Endothelial cell (in vitro differentiated cells): ENCODE data around the gene QSOX1. TPM values are rescaled to one million over a fixed set of nuclear protein-coding genes. Genes with fewer than 3 reads are reported as not detected.

Source experiments
- DNase-seq: peaks from one replicate; pipeline ENCODE4 v3.0.0; 2021; ENCODE audit warnings: low spot score
- H3K27ac Mint-ChIP-seq: one replicate; pipeline ENCODE4 v1.8.0; 2021; ENCODE audit warnings: mixed read lengths, inconsistent platforms; ENCODE audit not compliant: unreplicated experiment
- H3K27me3 Mint-ChIP-seq: one replicate; pipeline ENCODE4 v1.8.0; 2021; ENCODE audit warnings: mild to moderate bottlenecking, moderate library complexity, mixed read lengths, inconsistent platforms; ENCODE audit not compliant: unreplicated experiment
- H3K36me3 Mint-ChIP-seq: one replicate; pipeline ENCODE4 v1.8.0; 2021; ENCODE audit warnings: mild to moderate bottlenecking, low read depth, mixed read lengths, inconsistent platforms; ENCODE audit not compliant: unreplicated experiment
- H3K4me1 Mint-ChIP-seq: one replicate; pipeline ENCODE4 v1.8.0; 2021; ENCODE audit warnings: mild to moderate bottlenecking, mixed read lengths, inconsistent platforms; ENCODE audit not compliant: unreplicated experiment
- H3K4me3 Mint-ChIP-seq: one replicate; pipeline ENCODE4 v1.8.0; 2021; ENCODE audit warnings: mild to moderate bottlenecking, mixed read lengths, inconsistent platforms; ENCODE audit not compliant: unreplicated experiment
- H3K9me3 Mint-ChIP-seq: one replicate; pipeline ENCODE4 v1.8.0; 2021; ENCODE audit warnings: mixed read lengths, inconsistent platforms; ENCODE audit not compliant: unreplicated experiment
- total RNA-seq: library from RNA; stranded (reverse); fragmentation: NEBNext Ultra II Directional; extraction: Animal tissue kit (Norgen Biotek cat#: 25700); gene quantifications from one replicate; pipeline ENCODE4 v1.2.1, GENCODE V29; 2021; ENCODE audit not compliant: unreplicated experiment
- TF ChIP-seq, protein P1 (sequence below): fragments of 200-600 bp; sonication (generic); IDR thresholded peaks from one replicate; pipeline ENCODE4 v1.5.0; 2021; ENCODE audit warnings: antibody characterized with exemption; ENCODE audit not compliant: unreplicated experiment

QSOX1 gene
- total RNA-seq, 1 donor from 2014 or later = 199 TPM

DNA sequence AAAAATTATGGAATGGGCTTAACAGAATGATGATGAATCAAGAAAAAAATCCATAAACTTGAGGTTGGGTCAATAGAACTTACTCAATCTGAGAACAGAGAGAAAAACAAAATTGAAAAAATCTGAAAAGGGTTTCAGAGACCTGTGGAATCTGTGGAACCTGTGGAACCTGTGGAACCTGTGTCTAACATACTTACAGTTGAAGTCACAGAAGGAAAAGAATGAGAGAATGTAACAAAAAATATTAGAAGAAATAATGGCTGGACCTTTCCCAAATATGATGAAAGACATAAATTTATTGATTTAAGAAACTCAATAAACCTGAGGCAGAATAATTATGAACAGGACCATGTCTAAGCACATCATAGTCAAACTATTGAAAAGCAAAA is 17.7 kb upstream of the QSOX1 start:
- H3K4me1 Mint-ChIP-seq = no peaks in the 10 kb centered on the region
- no peaks in the 10 kb centered on the region for H3K9me3 Mint-ChIP-seq
- no peak for DNase-seq
- H3K27ac Mint-ChIP-seq = no peak overlapping the region
- H3K4me3 Mint-ChIP-seq = no peak overlapping the region
- peaks cover 2% of the 10 kb centered on the region for H3K27me3 Mint-ChIP-seq
- TF ChIP-seq, protein P1, sequence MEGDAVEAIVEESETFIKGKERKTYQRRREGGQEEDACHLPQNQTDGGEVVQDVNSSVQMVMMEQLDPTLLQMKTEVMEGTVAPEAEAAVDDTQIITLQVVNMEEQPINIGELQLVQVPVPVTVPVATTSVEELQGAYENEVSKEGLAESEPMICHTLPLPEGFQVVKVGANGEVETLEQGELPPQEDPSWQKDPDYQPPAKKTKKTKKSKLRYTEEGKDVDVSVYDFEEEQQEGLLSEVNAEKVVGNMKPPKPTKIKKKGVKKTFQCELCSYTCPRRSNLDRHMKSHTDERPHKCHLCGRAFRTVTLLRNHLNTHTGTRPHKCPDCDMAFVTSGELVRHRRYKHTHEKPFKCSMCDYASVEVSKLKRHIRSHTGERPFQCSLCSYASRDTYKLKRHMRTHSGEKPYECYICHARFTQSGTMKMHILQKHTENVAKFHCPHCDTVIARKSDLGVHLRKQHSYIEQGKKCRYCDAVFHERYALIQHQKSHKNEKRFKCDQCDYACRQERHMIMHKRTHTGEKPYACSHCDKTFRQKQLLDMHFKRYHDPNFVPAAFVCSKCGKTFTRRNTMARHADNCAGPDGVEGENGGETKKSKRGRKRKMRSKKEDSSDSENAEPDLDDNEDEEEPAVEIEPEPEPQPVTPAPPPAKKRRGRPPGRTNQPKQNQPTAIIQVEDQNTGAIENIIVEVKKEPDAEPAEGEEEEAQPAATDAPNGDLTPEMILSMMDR = no peak
- no peaks in the 10 kb centered on the region for H3K36me3 Mint-ChIP-seq

- Mint-ChIP-seq H3K36me3 (no peaks in the 10 kb centered on the region), H3K27me3 (peaks cover 2% of the 10 kb centered on the region), H3K4me3 (no peak overlapping the region), H3K4me1 (no peaks in the 10 kb centered on the region), H3K27ac (no peak overlapping the region), H3K9me3 (no peaks in the 10 kb centered on the region)
- TF ChIP-seq, protein P1 = no peak
- no peak for DNase-seq
Observed at GRCh38 chr1:180137776-180138175, 16.9 kb upstream of the QSOX1 start.

DNA sequence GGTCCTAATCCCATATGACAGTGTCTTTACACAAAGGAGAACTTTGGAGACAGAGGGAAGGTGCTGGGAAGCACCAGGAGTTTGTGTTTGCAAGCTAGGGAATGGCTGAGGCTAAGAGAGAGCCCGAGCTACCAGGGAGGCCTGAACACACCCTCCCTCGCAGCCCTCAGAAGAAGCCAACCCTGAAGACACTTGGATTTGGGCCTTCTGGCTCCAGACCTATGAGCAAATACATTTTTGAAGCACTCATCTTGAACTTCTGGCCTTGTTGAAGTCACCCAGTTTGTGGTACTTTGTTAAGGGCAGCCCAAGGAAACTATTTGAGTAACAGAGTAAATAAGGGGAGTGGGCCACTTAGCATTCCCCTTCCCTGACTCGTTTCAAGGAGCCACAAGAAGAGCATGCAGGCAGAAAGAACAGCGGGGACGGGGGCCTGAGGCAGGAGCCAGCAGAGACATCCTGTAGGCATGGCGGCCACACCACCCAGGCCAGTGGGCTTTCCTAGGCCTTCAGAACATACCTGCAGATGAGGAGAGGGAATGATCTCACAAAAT is 13.2 kb upstream of the QSOX1 start:
- DNase-seq = no peak
- TF ChIP-seq, protein P1 = no peak
- no peaks in the 10 kb centered on the region for H3K9me3 Mint-ChIP-seq

DNA sequence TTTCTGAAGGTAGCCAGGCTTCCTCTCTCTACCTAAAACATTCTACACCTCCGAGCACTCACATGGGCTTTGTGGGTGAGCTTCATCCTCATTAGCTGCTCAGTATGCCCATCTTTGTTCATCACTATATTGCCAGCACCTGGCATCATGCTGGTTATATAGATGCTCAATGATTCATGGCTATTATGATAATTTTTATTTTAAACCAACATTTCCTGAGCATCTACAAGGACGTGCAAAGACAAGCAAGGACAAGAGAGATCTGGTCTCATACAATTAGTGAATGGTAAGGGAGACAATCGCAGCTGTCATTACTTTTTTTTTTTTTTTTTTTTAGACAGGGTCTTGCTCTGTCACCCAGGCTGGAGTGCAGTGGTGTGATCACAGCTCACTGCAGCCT is 11.3 kb upstream of the QSOX1 start:
- H3K4me3 Mint-ChIP-seq = no peak overlapping the region
- no peaks in the 10 kb centered on the region for H3K9me3 Mint-ChIP-seq
- no peak for DNase-seq
- H3K4me1 Mint-ChIP-seq = no peaks in the 10 kb centered on the region
- H3K27me3 Mint-ChIP-seq = peaks cover 3% of the 10 kb centered on the region
- no peak overlapping the region for H3K27ac Mint-ChIP-seq
- TF ChIP-seq, protein P1 = no peak
- no peaks in the 10 kb centered on the region for H3K36me3 Mint-ChIP-seq

More for the DNA sequence above, 13.2 kb upstream of the QSOX1 start:
- H3K4me1 Mint-ChIP-seq = no peaks in the 10 kb centered on the region
- peaks cover 2% of the 10 kb centered on the region for H3K27me3 Mint-ChIP-seq
- no peak overlapping the region for H3K27ac Mint-ChIP-seq
- no peaks in the 10 kb centered on the region for H3K36me3 Mint-ChIP-seq
- no peak overlapping the region for H3K4me3 Mint-ChIP-seq

- no peak for DNase-seq
- TF ChIP-seq, protein P1 = no peak
- H3K27me3 Mint-ChIP-seq = peaks cover 3% of the 10 kb centered on the region
- no peak overlapping the region for H3K27ac Mint-ChIP-seq
- no peak overlapping the region for H3K4me3 Mint-ChIP-seq
- H3K36me3 Mint-ChIP-seq = no peaks in the 10 kb centered on the region
- no peaks in the 10 kb centered on the region for H3K9me3 Mint-ChIP-seq
- H3K4me1 Mint-ChIP-seq = no peaks in the 10 kb centered on the region
Observed at GRCh38 chr1:180144659-180145357, 9.9 kb upstream of the QSOX1 start.
